H9 (cell line): Measurements from ENCODE around the gene ARAP2. TPM values are rescaled to one million over a fixed set of nuclear protein-coding genes. Genes with fewer than 3 reads are reported as not detected.

ENCODE experiments used
- DNase-seq: peaks from one replicate; pipeline ENCODE4 v3.0.0-alpha.2; 2017
- H2AFZ ChIP-seq: one replicate; pipeline ENCODE4 v1.6.1; 2013; ENCODE audit warnings: mild to moderate bottlenecking, low read length, control low read depth, moderate library complexity
- H2AK5ac ChIP-seq: 2 replicates; pipeline ENCODE4 v1.6.1; 2013; ENCODE audit warnings: low read length, control low read depth, mixed read lengths; ENCODE audit not compliant: insufficient read length
- H2BK120ac ChIP-seq: one replicate; pipeline ENCODE4 v1.6.1; 2013; ENCODE audit warnings: low read depth, mild to moderate bottlenecking, low read length, control low read depth, inconsistent platforms; ENCODE audit not compliant: poor library complexity, severe bottlenecking
- H2BK12ac ChIP-seq: 2 replicates; pipeline ENCODE4 v1.6.1; 2013; ENCODE audit warnings: low read length, control low read depth, mixed read lengths, low read depth; ENCODE audit not compliant: insufficient read length
- H2BK15ac ChIP-seq: 2 replicates; pipeline ENCODE4 v1.6.1; 2013; ENCODE audit warnings: low read depth, low read length, control low read depth
- H2BK20ac ChIP-seq: one replicate; pipeline ENCODE4 v1.6.1; 2013; ENCODE audit warnings: low read depth, mild to moderate bottlenecking, low read length, control low read depth, inconsistent platforms; ENCODE audit not compliant: poor library complexity, severe bottlenecking
- H2BK5ac ChIP-seq: 2 replicates; pipeline ENCODE4 v1.6.1; 2013; ENCODE audit warnings: low read length, control low read depth, mixed read lengths; ENCODE audit not compliant: insufficient read length
- H3K14ac ChIP-seq: 2 replicates; pipeline ENCODE4 v1.6.1; 2013; ENCODE audit warnings: low read length, control low read depth; ENCODE audit not compliant: insufficient read depth
- H3K18ac ChIP-seq: 2 replicates; pipeline ENCODE4 v1.6.1; 2013; ENCODE audit warnings: low read depth, mild to moderate bottlenecking, mixed read lengths, low read length, control low read depth; ENCODE audit not compliant: insufficient read length
- H3K23ac ChIP-seq: 2 replicates; pipeline ENCODE4 v1.6.1; 2013; ENCODE audit warnings: low read length, control low read depth, mixed read lengths, low read depth; ENCODE audit not compliant: insufficient read length
- H3K23me2 ChIP-seq: 2 replicates; pipeline ENCODE4 v1.6.1; 2013; ENCODE audit warnings: low read depth, mild to moderate bottlenecking, mixed read lengths, low read length, control low read depth; ENCODE audit not compliant: insufficient read length, poor library complexity, severe bottlenecking
- H3K27ac ChIP-seq: 2 replicates; pipeline ENCODE4 v1.5.1; 2013; ENCODE audit warnings: low read length, control low read depth, mixed read lengths, low read depth; ENCODE audit not compliant: insufficient read length
- H3K27me3 ChIP-seq: 2 replicates; pipeline ENCODE4 v1.6.1; 2013; ENCODE audit warnings: low read length, control low read depth, inconsistent platforms; ENCODE audit not compliant: insufficient read depth
- H3K4ac ChIP-seq: 2 replicates; pipeline ENCODE4 v1.6.1; 2013; ENCODE audit warnings: low read depth, mild to moderate bottlenecking, control low read depth, inconsistent platforms, low read length, moderate library complexity
- H3K4me1 ChIP-seq: 2 replicates; pipeline ENCODE4 v1.6.1; 2013; ENCODE audit warnings: low read length, control low read depth, inconsistent platforms; ENCODE audit not compliant: insufficient read depth
- H3K4me2 ChIP-seq: 2 replicates; pipeline ENCODE4 v1.6.1; 2013; ENCODE audit warnings: low read length, control low read depth, mixed read lengths; ENCODE audit not compliant: insufficient read length, insufficient read depth
- H3K56ac ChIP-seq: 2 replicates; pipeline ENCODE4 v1.6.1; 2013; ENCODE audit warnings: low read depth, mild to moderate bottlenecking, mixed read lengths, low read length, control low read depth; ENCODE audit not compliant: insufficient read length
- H3K79me1 ChIP-seq: 2 replicates; pipeline ENCODE4 v1.6.1; 2013; ENCODE audit warnings: low read depth, mild to moderate bottlenecking, moderate library complexity, low read length, control low read depth, inconsistent platforms; ENCODE audit not compliant: insufficient read depth, poor library complexity, severe bottlenecking
- H3K79me2 ChIP-seq: 2 replicates; pipeline ENCODE4 v1.6.1; 2013; ENCODE audit warnings: low read length, control low read depth, inconsistent platforms; ENCODE audit not compliant: insufficient read depth
- H3K9ac ChIP-seq: 2 replicates; pipeline ENCODE4 v1.6.1; 2013; ENCODE audit warnings: low read length, control low read depth, mixed read lengths; ENCODE audit not compliant: insufficient read length; ENCODE audit errors: extremely low read depth
- H3K9me3 ChIP-seq: one replicate; pipeline ENCODE4 v1.6.1; 2013; ENCODE audit warnings: low read depth, low read length, inconsistent platforms; ENCODE audit not compliant: control insufficient read depth
- H3T11ph ChIP-seq: one replicate; pipeline ENCODE4 v1.6.1; 2013; ENCODE audit warnings: mild to moderate bottlenecking, low read length, control low read depth, inconsistent platforms
- H4K20me1 ChIP-seq: one replicate; pipeline ENCODE4 v1.6.1; 2013; ENCODE audit not compliant: control insufficient read depth, insufficient read length, insufficient read depth
- H4K5ac ChIP-seq: 2 replicates; pipeline ENCODE4 v1.6.1; 2013; ENCODE audit warnings: low read depth, mild to moderate bottlenecking, mixed read lengths, low read length, control low read depth; ENCODE audit not compliant: insufficient read length
- H4K8ac ChIP-seq: replicated peaks from 2 replicates; pipeline ENCODE4 v1.6.1; 2013; ENCODE audit warnings: low read length, control low read depth, mixed read lengths, low read depth; ENCODE audit not compliant: insufficient read length
- H4K91ac ChIP-seq: 2 replicates; pipeline ENCODE4 v1.6.1; 2013; ENCODE audit warnings: low read depth, mild to moderate bottlenecking, moderate library complexity, mixed read lengths, low read length, control low read depth; ENCODE audit not compliant: insufficient read length
- H3K27ac Mint-ChIP-seq, 3 experiments: 2 replicates in 2 of 3; 3 replicates in 1 of 3; pipeline ENCODE4 v1.8.0; 2020 to 2021; ENCODE audit warnings: mixed read lengths in 3 of 3, mild to moderate bottlenecking in 1 of 3, moderate library complexity in 1 of 3
- H3K27me3 Mint-ChIP-seq: 2 replicates; pipeline ENCODE4 v1.8.0; 2021; ENCODE audit warnings: low read depth, mild to moderate bottlenecking, moderate library complexity, mixed read lengths
- H3K36me3 Mint-ChIP-seq, 3 experiments: 2 replicates in 2 of 3; 3 replicates in 1 of 3; pipeline ENCODE4 v1.8.0; 2020 to 2021; ENCODE audit warnings: low read depth in 3 of 3, mixed read lengths in 3 of 3; ENCODE audit not compliant: insufficient read depth in 1 of 3
- H3K4me1 Mint-ChIP-seq, 2 experiments: 2 replicates each; pipeline ENCODE4 v1.8.0; 2020; ENCODE audit warnings: mixed read lengths in 2 of 2
- H3K4me3 Mint-ChIP-seq, 2 experiments: 2 replicates in 1 of 2; 3 replicates in 1 of 2; pipeline ENCODE4 v1.8.0; 2020 to 2021; ENCODE audit warnings: mild to moderate bottlenecking in 2 of 2, mixed read lengths in 2 of 2, moderate library complexity in 1 of 2
- H3K9me3 Mint-ChIP-seq, 2 experiments: 2 replicates in 1 of 2; 3 replicates in 1 of 2; pipeline ENCODE4 v1.8.0; 2020; ENCODE audit warnings: mild to moderate bottlenecking in 2 of 2, mixed read lengths in 2 of 2, moderate library complexity in 1 of 2
- WGBS: extraction: QIAGEN DNeasy Blood & Tissue Kit; methylation state at CpG from one replicate; pipeline ENCODE4 v1.1.7; 2013; ENCODE audit warnings: missing lambda C conversion rate, low lambda C conversion rate, mixed read lengths; ENCODE audit not compliant: insufficient read length; ENCODE audit errors: extremely low coverage; 5-methylcytosine and 5-hydroxymethylcytosine counted together
- total RNA-seq: library from RNA; stranded (reverse); gene quantifications from 2 replicates; pipeline ENCODE4 v1.2.1, GENCODE V29; 2021
- TF ChIP-seq, protein P1 (sequence below): fragments of 200-600 bp; sonication (generic); conservative IDR thresholded peaks from 3 replicates; pipeline ENCODE4 v1.8.0; 2021; ENCODE audit warnings: antibody characterized with exemption, mild to moderate bottlenecking

ARAP2 gene
- total RNA-seq, 1 experiment from 2014 or later, result 6.3 TPM

DNA sequence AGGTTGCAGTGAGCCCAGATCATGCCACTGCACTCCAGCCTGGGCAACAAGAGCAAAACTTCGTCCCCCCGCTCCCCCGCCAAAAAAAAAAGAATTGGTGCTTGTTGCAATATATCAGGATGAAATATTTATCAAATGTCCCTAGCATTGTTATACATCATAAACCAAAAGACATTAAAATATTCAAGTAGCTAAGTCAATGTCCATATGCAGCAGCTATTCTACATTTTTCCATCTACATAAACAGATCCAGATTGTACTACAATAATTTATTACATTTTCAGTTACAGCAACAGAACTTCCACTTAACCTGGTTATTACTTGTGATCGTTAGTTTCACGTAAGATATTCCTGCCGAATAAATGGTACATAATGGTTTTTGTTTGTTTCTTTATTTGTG is 64.1 kb downstream of the ARAP2 start:
- Mint-ChIP-seq H3K27ac (no peak overlapping the region; a peak in 1 of 7 replicates), H3K36me3 (no peaks in the 10 kb centered on the region), H3K4me3 (no peak overlapping the region), H3K4me1 (peaks cover 7 to 8% of the 10 kb centered on the region in 2 experiments), H3K27me3 (no peaks in the 10 kb centered on the region), H3K9me3 (no peaks in the 10 kb centered on the region)
- H2AK5ac ChIP-seq, result no peak overlapping the region
- no peak overlapping the region for H2AFZ ChIP-seq
- H3K9ac ChIP-seq, result no peak overlapping the region
- H3K27ac ChIP-seq, result no peak overlapping the region
- DNase-seq, result no peak
- H3K4me2 ChIP-seq, result no peak overlapping the region
- H3K23me2 ChIP-seq, result no peaks in the 10 kb centered on the region
- H2BK20ac ChIP-seq, result no peak overlapping the region
- H2BK12ac ChIP-seq, result no peak overlapping the region
- no peaks in the 10 kb centered on the region for H3K4me1 ChIP-seq
- H3K14ac ChIP-seq, result no peak overlapping the region
- H2BK120ac ChIP-seq, result no peak overlapping the region
- H3K23ac ChIP-seq, result no peak overlapping the region
- no peak overlapping the region for H3K4ac ChIP-seq
- no peak overlapping the region for H3T11ph ChIP-seq
- no peaks in the 10 kb centered on the region for H3K27me3 ChIP-seq
- no peaks in the 10 kb centered on the region for H3K9me3 ChIP-seq
- H2BK5ac ChIP-seq, result no peak overlapping the region
- no CpG with 5 or more reads among the region's 6 CpGs for WGBS
- no peak overlapping the region for H4K5ac ChIP-seq
- no peaks in the 10 kb centered on the region for H3K79me2 ChIP-seq
- no peak overlapping the region for H4K91ac ChIP-seq
- no peak overlapping the region for H3K18ac ChIP-seq
- no peak overlapping the region for H3K56ac ChIP-seq
- no peak overlapping the region for H4K8ac ChIP-seq
- H4K20me1 ChIP-seq, result no peaks in the 10 kb centered on the region
- TF ChIP-seq, protein P1, sequence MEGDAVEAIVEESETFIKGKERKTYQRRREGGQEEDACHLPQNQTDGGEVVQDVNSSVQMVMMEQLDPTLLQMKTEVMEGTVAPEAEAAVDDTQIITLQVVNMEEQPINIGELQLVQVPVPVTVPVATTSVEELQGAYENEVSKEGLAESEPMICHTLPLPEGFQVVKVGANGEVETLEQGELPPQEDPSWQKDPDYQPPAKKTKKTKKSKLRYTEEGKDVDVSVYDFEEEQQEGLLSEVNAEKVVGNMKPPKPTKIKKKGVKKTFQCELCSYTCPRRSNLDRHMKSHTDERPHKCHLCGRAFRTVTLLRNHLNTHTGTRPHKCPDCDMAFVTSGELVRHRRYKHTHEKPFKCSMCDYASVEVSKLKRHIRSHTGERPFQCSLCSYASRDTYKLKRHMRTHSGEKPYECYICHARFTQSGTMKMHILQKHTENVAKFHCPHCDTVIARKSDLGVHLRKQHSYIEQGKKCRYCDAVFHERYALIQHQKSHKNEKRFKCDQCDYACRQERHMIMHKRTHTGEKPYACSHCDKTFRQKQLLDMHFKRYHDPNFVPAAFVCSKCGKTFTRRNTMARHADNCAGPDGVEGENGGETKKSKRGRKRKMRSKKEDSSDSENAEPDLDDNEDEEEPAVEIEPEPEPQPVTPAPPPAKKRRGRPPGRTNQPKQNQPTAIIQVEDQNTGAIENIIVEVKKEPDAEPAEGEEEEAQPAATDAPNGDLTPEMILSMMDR, result no peak
- no peaks in the 10 kb centered on the region for H3K79me1 ChIP-seq
- no peak overlapping the region for H2BK15ac ChIP-seq
